WI38 (cell line): ENCODE results near the gene CREB5.

Source experiments
- H3K4me3 ChIP-seq: 2 replicates; pipeline ENCODE4 v1.5.1; 2011; ENCODE audit warnings: low read depth, mild to moderate bottlenecking, control low read depth, low read length
- TF ChIP-seq, protein P1 (sequence below): IDR thresholded peaks from 2 replicates; pipeline ENCODE4 v1.5.1; 2012; ENCODE audit warnings: low read depth, mild to moderate bottlenecking, control low read depth, low read length

Gene CREB5

DNA sequence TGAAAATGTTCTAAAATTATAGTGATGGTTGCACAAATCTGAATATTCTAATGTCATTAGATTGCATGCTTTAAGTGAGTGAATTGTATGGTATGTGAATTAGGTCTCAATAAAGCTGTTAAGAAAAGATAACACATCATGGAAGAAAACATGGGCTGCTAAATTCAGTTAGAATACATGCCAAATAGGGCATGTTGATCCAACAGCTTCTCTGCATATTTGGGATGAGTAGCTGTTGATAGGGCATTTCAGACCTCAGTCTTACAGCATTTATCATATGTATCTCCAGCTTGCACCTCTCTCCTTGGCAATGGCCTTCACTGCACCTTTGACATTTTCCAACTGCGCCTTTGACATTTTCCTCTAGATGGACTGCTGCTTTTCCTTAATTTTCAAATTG is 13.2 kb downstream of the CREB5 start:
- TF ChIP-seq, protein P1, sequence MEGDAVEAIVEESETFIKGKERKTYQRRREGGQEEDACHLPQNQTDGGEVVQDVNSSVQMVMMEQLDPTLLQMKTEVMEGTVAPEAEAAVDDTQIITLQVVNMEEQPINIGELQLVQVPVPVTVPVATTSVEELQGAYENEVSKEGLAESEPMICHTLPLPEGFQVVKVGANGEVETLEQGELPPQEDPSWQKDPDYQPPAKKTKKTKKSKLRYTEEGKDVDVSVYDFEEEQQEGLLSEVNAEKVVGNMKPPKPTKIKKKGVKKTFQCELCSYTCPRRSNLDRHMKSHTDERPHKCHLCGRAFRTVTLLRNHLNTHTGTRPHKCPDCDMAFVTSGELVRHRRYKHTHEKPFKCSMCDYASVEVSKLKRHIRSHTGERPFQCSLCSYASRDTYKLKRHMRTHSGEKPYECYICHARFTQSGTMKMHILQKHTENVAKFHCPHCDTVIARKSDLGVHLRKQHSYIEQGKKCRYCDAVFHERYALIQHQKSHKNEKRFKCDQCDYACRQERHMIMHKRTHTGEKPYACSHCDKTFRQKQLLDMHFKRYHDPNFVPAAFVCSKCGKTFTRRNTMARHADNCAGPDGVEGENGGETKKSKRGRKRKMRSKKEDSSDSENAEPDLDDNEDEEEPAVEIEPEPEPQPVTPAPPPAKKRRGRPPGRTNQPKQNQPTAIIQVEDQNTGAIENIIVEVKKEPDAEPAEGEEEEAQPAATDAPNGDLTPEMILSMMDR: no peak
- no peak overlapping the region for H3K4me3 ChIP-seq

DNA sequence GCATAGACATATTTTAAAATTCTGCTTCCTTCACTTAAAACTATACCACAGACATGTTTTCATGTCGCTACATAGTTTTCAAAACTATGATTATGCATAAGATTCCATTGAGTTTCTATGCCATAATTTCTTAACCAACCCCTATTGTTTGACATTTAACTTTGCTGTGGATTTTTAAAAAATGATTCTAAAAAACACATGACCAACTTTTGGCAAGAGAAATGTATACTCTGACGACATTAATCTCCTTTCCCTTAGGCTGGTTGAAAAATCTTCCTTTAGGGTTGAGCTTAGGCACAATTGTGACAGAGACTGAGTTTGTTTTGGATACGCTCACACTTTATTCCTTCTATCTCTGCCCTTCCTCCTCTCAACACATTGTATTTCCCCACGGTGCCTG is 14.9 kb downstream of the CREB5 start:
- TF ChIP-seq, protein P1: no peak
- H3K4me3 ChIP-seq: no peak overlapping the region

DNA sequence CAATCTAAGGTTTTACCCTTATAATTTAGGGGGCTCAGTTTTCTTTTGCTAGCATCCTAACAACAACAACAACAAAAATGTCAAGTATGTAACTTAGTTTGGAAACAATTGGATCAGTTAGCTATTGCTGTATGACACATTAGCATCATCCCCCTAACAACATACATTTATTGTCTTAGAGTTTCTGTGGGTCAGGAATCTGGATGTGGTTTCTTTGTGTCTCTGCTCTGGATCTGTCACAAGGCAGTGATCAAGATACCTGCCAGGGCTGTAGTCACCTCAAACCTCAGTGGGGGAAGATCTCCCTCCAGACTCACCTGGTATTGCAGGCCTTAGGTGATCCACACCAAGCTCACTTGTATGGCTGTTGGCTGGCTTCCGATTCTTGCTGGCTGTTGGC is 18.3 kb downstream of the CREB5 start:
- H3K4me3 ChIP-seq: no peak overlapping the region
- TF ChIP-seq, protein P1: no peak

DNA sequence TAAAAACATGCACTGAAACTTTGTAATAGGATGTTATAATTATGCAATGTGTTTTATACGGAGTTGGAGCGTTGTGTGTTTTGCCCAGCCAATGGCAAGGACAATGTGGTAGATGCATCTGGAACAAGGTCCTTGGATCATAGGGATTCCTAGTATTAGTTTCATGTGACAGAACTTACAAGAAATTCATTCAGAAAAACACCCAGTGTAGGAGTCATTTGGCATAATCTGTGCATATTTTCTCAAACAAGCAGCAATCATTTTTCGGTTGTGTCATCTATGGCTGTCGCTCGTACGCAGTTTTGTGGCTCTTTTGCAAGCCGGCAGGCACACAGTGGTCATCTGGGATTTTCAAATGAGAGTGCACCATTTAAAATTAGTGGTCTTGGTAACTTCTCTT is 19.8 kb downstream of the CREB5 start:
- H3K4me3 ChIP-seq: no peak overlapping the region
- TF ChIP-seq, protein P1: no peak

DNA sequence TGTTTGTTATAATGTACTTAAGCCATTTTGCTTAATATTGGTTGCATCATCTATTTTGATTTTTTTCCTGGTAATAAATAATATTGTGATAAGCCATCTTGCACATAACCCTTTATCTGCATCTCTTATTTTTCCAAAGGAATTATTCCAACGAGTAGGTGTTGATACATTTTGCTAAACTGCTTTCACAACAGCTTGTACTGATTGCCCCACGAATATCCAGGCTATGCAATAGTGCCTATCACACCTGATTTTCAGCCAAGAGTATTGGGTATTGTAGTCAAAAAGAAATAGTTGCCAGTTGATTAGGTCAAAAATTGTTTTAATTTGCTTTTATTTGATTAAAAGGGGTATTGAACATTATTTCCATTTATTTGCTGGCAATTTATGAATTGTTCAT is 20.7 kb downstream of the CREB5 start:
- H3K4me3 ChIP-seq: no peak overlapping the region
- TF ChIP-seq, protein P1: no peak

DNA sequence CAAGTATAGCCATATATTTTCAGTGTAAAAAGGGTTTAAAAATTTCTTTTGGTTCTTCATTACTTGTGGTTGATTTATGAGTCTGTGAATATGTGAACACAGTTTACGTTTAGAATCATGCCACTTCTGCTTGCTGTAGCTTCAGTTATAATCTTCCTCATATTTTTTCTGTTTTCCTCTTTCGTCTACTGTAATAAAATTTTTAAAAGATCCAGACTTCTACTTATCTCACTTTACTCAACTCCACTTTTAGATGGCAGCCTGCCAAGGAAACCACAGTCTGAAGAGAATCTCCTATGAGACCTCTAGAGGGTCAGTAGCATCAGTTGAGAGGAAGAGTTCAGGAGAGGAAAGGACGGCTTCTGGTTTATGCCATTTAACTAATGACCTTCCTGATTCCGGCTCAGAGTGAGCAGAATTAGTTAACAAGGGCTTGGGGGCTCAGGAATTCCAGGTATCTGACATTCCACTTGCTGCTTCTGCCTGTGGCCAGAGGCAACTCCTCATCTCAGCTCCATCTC is 21.4 kb downstream of the CREB5 start:
- H3K4me3 ChIP-seq: no peak overlapping the region
- TF ChIP-seq, protein P1: no peak

DNA sequence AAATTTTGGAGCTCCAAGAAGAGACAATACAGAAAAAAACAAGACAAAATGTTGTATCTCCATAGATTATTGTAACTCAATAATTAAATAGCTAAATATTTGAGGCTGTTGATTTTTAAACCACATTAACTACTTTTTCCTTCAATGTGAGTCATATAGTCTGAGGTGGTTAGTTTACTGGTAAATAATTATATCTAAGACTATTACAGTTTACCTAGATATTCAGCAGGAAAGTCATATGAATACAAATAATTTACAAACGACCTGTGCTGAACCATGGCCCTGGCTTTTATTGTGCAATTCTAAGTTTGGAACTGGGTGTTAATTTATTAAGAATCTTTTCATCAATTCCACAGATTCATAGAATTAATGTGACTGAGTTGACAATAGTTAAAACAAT is 22.2 kb downstream of the CREB5 start:
- no peak overlapping the region for H3K4me3 ChIP-seq
- TF ChIP-seq, protein P1: no peak
